OCI-LY3 (cell line): Measurements from ENCODE around the gene RELN.

Experiments
- H2AFZ ChIP-seq: fragments of 200-600, 300-600 bp; shearing (Covaris generic); 2 replicates; pipeline ENCODE4 v1.6.0; 2014; ENCODE audit warnings: antibody characterized with exemption, low read depth, low read length
- H3K27ac ChIP-seq: fragments of 200-600, 300-600 bp; sonication (generic); 2 replicates; pipeline ENCODE4 v1.5.1; 2014; ENCODE audit warnings: mild to moderate bottlenecking, low read length, moderate library complexity, mixed read lengths
- H3K27me3 ChIP-seq: fragments of 200-600, 300-600 bp; sonication (generic); 2 replicates; pipeline ENCODE4 v1.6.1; 2014; ENCODE audit warnings: low read depth, low read length, mixed read lengths
- H3K36me3 ChIP-seq: fragments of 200-600, 300-600 bp; sonication (generic); replicated peaks from 2 replicates; pipeline ENCODE3; 2014; ENCODE audit warnings: low read depth, low read length, mixed read lengths
- H3K4me1 ChIP-seq: fragments of 300-600, 200-600 bp; sonication (generic); 2 replicates; pipeline ENCODE4 v1.6.1; 2014; ENCODE audit warnings: low read length, mixed read lengths
- H3K4me2 ChIP-seq: fragments of 200-600, 300-600 bp; sonication (generic); 2 replicates; pipeline ENCODE4 v1.6.1; 2014; ENCODE audit warnings: low read length, mixed read lengths
- H3K4me3 ChIP-seq: fragments of 300-600, 200-600 bp; sonication (generic); 2 replicates; pipeline ENCODE4 v1.5.1; 2014; ENCODE audit warnings: antibody characterized with exemption, mild to moderate bottlenecking, low read length, moderate library complexity
- H3K79me2 ChIP-seq: fragments of 300-600, 200-600 bp; shearing (Covaris generic); 2 replicates; pipeline ENCODE4 v1.6.1; 2014; ENCODE audit warnings: mild to moderate bottlenecking, low read length, mixed read lengths
- H3K9ac ChIP-seq: fragments of 300-600, 200-600 bp; shearing (Covaris generic); 2 replicates; pipeline ENCODE4 v1.6.0; 2014; ENCODE audit warnings: mild to moderate bottlenecking, low read length, moderate library complexity
- H3K9me3 ChIP-seq: fragments of 200-600, 300-600 bp; shearing (Covaris generic); 2 replicates; pipeline ENCODE4 v1.6.1; 2014; ENCODE audit warnings: low read length, mixed read lengths; ENCODE audit not compliant: insufficient read depth
- H4K20me1 ChIP-seq: fragments of 200-600, 300-600 bp; sonication (generic); 2 replicates; pipeline ENCODE4 v1.6.1; 2016; ENCODE audit warnings: low read length, mixed read lengths; ENCODE audit not compliant: insufficient read depth
- EZH2phosphoT487 ChIP-seq: fragments of 200-600 bp; shearing (Covaris generic); IDR thresholded peaks from 2 replicates; pipeline ENCODE4 v1.6.1; 2018; ENCODE audit warnings: antibody characterized with exemption, mixed run types, low read depth
- TF ChIP-seq, protein P1 (sequence below): fragments of 200-600, 300-600 bp; sonication (generic); IDR thresholded peaks from 2 replicates; pipeline ENCODE4 v1.5.1; 2014; ENCODE audit warnings: antibody characterized with exemption, low read length, low read depth

RELN gene

DNA sequence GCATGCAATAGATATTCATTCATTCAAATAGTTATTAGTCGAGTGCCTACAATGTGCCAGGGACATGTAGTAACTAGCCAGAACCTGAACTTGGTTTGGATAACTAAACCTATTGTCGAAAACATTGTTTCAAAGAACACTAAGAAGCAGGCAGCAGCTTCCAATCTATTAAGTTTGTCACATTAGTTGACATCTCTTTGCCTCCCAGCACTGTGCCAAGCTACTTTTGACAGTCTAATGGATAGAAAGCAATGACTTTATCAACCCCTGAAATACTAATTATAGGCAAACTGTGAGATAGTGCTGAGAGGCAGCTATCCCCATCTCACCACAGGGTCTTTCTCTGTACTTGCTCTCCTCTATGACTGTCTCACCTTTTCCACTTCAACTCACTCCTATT is 22.4 kb upstream of the RELN start:
- Histone ChIP-seq H3K9me3 (no peaks in the 10 kb centered on the region), H2AFZ (no peak overlapping the region), H4K20me1 (no peaks in the 10 kb centered on the region), H3K27ac (no peak overlapping the region), H3K4me1 (no peaks in the 10 kb centered on the region), H3K36me3 (no peaks in the 10 kb centered on the region), H3K4me3 (no peak overlapping the region), H3K4me2 (no peak overlapping the region), H3K79me2 (no peaks in the 10 kb centered on the region), H3K27me3 (no peaks in the 10 kb centered on the region), H3K9ac (no peak overlapping the region)
- TF ChIP-seq EZH2phosphoT487 = no peak
- TF ChIP-seq, protein P1, sequence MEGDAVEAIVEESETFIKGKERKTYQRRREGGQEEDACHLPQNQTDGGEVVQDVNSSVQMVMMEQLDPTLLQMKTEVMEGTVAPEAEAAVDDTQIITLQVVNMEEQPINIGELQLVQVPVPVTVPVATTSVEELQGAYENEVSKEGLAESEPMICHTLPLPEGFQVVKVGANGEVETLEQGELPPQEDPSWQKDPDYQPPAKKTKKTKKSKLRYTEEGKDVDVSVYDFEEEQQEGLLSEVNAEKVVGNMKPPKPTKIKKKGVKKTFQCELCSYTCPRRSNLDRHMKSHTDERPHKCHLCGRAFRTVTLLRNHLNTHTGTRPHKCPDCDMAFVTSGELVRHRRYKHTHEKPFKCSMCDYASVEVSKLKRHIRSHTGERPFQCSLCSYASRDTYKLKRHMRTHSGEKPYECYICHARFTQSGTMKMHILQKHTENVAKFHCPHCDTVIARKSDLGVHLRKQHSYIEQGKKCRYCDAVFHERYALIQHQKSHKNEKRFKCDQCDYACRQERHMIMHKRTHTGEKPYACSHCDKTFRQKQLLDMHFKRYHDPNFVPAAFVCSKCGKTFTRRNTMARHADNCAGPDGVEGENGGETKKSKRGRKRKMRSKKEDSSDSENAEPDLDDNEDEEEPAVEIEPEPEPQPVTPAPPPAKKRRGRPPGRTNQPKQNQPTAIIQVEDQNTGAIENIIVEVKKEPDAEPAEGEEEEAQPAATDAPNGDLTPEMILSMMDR = no peak

DNA sequence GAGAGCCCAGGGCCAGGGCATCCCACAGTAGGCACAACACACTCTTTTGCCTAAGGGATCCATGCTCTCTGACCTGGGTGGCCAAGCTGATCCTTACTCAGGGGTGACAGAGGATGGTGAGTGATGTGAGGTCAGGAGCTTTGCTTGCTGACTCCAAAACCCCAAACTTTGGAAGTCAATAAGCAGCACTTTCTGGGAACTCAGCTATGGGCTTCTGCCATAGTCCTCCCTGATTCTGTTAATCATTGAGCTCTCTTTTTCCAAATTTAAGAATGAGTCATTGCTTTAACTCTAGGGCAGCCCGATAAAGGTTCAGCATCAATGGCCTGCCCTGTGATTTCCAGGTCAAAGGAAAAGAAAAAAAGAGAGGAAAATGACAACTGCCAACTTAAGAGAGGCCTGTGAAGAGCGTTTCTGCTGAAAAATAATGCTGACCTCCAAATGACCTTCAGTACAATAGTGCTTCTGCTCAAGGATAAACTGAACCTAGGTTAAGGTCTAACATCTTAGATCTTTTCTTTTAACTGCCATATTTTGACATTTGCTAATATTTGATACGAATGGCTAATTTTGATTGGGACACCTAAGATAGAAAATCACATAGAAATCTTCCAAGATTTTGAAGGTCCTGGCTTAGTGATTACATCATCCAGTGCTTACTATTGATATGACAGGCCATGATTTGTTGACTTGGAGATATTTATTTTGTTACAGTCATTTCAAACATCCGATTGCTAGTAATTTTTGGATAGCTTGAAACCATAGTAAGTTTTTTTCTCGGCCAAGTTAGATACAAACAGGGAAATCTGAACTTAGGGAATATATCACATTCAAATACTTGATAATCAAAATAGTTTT is 20.8 kb upstream of the RELN start:
- TF ChIP-seq, protein P1 = no peak
- no peak for TF ChIP-seq EZH2phosphoT487
- H3K27ac ChIP-seq = no peak overlapping the region
- H2AFZ ChIP-seq = no peak overlapping the region
- no peaks in the 10 kb centered on the region for H3K4me1 ChIP-seq
- no peak overlapping the region for H3K4me3 ChIP-seq
- H3K79me2 ChIP-seq = no peaks in the 10 kb centered on the region
- no peaks in the 10 kb centered on the region for H3K36me3 ChIP-seq
- H3K9ac ChIP-seq = no peak overlapping the region
- H3K9me3 ChIP-seq = no peaks in the 10 kb centered on the region
- H3K27me3 ChIP-seq = no peaks in the 10 kb centered on the region
- H4K20me1 ChIP-seq = no peaks in the 10 kb centered on the region
- no peak overlapping the region for H3K4me2 ChIP-seq

DNA sequence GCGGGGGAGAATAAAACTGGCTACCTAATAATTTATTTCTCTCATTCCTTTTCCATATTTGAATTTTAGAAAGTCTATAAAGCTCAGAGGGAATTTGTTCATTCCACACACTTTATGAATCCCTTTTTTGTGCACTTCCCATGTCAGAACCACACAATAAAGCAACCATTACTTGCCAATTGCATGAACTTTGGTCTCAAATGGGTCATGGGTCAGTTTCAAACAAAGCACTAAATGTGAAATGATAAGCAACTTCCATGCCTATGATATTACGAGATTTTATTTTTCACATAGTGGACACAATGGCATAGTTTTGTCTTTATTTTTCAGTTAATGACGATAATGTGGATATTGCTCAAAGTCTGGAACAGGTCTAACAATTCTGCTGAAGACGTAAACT is 18.6 kb upstream of the RELN start:
- H4K20me1 ChIP-seq = no peaks in the 10 kb centered on the region
- no peak overlapping the region for H3K9ac ChIP-seq
- no peak overlapping the region for H3K4me2 ChIP-seq
- no peaks in the 10 kb centered on the region for H3K27me3 ChIP-seq
- H3K9me3 ChIP-seq = no peaks in the 10 kb centered on the region
- H3K27ac ChIP-seq = no peak overlapping the region
- no peaks in the 10 kb centered on the region for H3K79me2 ChIP-seq
- H2AFZ ChIP-seq = no peak overlapping the region
- no peak overlapping the region for H3K4me3 ChIP-seq
- H3K36me3 ChIP-seq = no peaks in the 10 kb centered on the region
- no peak for TF ChIP-seq EZH2phosphoT487
- H3K4me1 ChIP-seq = no peaks in the 10 kb centered on the region

DNA sequence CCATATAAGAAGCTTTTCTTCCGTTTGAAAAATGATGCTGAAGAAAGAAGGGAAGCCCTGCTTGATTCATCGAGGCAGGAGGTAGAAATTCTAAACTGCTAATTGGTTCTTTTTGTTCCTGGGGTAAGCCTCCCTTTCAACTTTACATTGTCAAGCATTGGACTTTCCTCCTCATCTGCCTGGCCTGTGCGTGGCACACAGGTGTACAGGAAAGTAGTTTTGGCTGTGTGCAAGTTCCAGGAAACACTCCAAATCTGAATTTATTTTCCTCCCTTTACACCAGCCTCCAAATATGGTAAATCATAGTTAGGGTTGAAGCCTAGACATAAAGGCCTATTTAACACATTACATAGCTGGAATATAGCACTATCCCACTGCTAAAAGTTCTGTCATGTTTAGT is 18.2 kb upstream of the RELN start:
- no peaks in the 10 kb centered on the region for H3K27me3 ChIP-seq
- TF ChIP-seq, protein P1 = no peak
- TF ChIP-seq EZH2phosphoT487 = no peak
- H3K4me3 ChIP-seq = no peak overlapping the region
- H3K4me2 ChIP-seq = no peak overlapping the region
- H3K27ac ChIP-seq = no peak overlapping the region
- H3K9me3 ChIP-seq = no peaks in the 10 kb centered on the region
- no peak overlapping the region for H2AFZ ChIP-seq
- no peaks in the 10 kb centered on the region for H3K36me3 ChIP-seq
- no peak overlapping the region for H3K9ac ChIP-seq
- H3K4me1 ChIP-seq = no peaks in the 10 kb centered on the region
- H4K20me1 ChIP-seq = no peaks in the 10 kb centered on the region
- H3K79me2 ChIP-seq = no peaks in the 10 kb centered on the region
